Transverse colon (tissue), 3 donors: Measurements from ENCODE around the gene SEPHS2.

ENCODE experiments used
- CTCF ChIP-seq, 5 experiments: fragments of 200-600 bp in 3 of 5; fragments of 450-650 bp in 2 of 5; sonication (generic) in 3 of 5; IDR thresholded peaks; 1 replicate in 2 of 5; 2 replicates in 3 of 5; pipeline ENCODE4 v1.5.1; 2016 to 2017; ENCODE audit warnings: antibody characterized with exemption in 5 of 5, inconsistent platforms in 3 of 5, mild to moderate bottlenecking in 2 of 5, moderate library complexity in 1 of 5
- EP300 ChIP-seq: sonication (generic); formaldehyde crosslinking; IDR thresholded peaks from one replicate; pipeline ENCODE4 v1.6.1; 2017; ENCODE audit warnings: antibody characterized with exemption, low read depth
- POLR2A ChIP-seq: fragments of 450-650 bp; IDR thresholded peaks from one replicate; pipeline ENCODE4 v1.6.1; 2016; ENCODE audit warnings: antibody characterized with exemption, mild to moderate bottlenecking, moderate library complexity

DNA sequence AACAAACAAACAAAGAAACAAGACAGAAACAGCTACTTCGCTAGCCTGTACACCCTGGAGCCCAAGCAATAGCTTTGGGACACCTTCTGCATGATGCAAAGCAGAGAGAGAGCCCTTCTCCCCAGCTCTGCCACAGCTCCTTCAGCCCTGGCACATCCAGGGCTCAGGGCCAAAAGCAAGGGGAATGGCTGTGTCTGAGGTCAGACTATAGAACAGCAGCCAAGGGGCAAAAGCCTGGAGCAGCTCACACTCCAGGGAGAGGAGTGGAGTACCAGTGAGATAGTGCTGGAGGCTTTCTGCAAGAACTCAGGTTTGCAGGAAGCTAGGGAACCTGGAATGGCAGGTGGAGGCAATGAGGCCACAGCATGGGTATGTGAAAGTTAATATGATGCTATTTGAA, 11.6 kb upstream of the SEPHS2 start:
- no peak for TF ChIP-seq EP300
- no peak for TF ChIP-seq CTCF (IDR thresholded peaks at IDR 0.05)
- no peak for TF ChIP-seq POLR2A
